Measurements from ENCODE around the gene FUT8.
A peak's percentile ranks its signal among the peaks of the same experiment; 100 is the strongest.

GRCh38 chr14:65476273-65476941 lies 63.9 kb downstream of the FUT8 start:
- TF ChIP-seq CTCF (IDR thresholded peaks at IDR 0.05) (peak in 1 of 6 experiments; percentile 10), POLR2A (IDR thresholded peaks at IDR 0.05) (no peak)

Data from thyroid gland (tissue), 4 donors.